Subcutaneous abdominal adipose tissue (tissue), 5 donors: ENCODE data around the gene NPFF.

ENCODE experiments used
- H3K27ac ChIP-seq: one replicate; pipeline ENCODE4 v1.7.0; 2013; ENCODE audit warnings: low read depth, mild to moderate bottlenecking, inconsistent platforms, low read length, moderate library complexity
- H3K27me3 ChIP-seq, 5 donors: one replicate each; pipeline ENCODE4 v1.7.0; 2013; ENCODE audit warnings: low read length in 5 of 5, inconsistent platforms in 1 of 5; ENCODE audit not compliant: control insufficient read depth in 5 of 5, insufficient read depth in 4 of 5
- H3K36me3 ChIP-seq, 5 donors: one replicate each; pipeline ENCODE4 v1.7.0; 2013; ENCODE audit warnings: low read length in 5 of 5; ENCODE audit not compliant: control insufficient read depth in 5 of 5, insufficient read depth in 5 of 5
- H3K4me1 ChIP-seq, 5 donors: one replicate each; pipeline ENCODE4 v1.7.0; 2013; ENCODE audit warnings: low read length in 5 of 5, mild to moderate bottlenecking in 3 of 5, moderate library complexity in 1 of 5; ENCODE audit not compliant: control insufficient read depth in 5 of 5, insufficient read depth in 5 of 5
- H3K4me3 ChIP-seq, 5 donors: one replicate each; pipeline ENCODE4 v1.7.0; 2013; ENCODE audit warnings: low read length in 5 of 5, low read depth in 1 of 5
- H3K9ac ChIP-seq, 5 donors: one replicate each; pipeline ENCODE4 v1.7.0; 2013; ENCODE audit warnings: low read length in 5 of 5, mild to moderate bottlenecking in 4 of 5, moderate library complexity in 3 of 5
- H3K9me3 ChIP-seq, 5 donors: one replicate each; pipeline ENCODE4 v1.7.0; 2013; ENCODE audit warnings: low read length in 5 of 5; ENCODE audit not compliant: control insufficient read depth in 5 of 5
- donor health status: healthy.
- donor health status: healthy.
- donor health status: healthy.
- donor health status: healthy.
- donor health status: healthy.

NPFF gene

DNA sequence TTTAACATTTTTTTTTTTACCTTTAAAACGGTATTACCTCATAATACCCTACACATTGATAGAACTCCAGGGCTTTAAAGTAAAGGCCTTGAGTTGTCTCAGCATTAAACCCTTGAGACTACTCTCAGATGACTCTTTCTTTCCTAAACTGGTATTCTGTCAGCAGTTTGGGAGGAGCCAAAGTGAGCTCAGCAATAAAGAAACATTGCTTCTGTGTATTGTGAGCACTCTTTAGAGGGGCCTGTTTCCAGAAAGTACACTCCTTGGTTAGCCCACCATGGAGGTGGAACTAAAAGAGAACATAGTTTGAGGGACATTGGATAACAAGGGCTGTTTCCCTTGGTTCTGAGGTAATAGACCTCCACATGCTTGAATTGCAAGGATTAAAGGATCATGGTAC, 28.4 kb downstream of the NPFF start:
- Histone ChIP-seq H3K4me1 (peaks cover 0 to 1% (median 0%) of the 10 kb centered on the region in 5 donors), H3K27ac (peak overlapping the region; percentile 47), H3K27me3 (no peaks in the 10 kb centered on the region)

DNA sequence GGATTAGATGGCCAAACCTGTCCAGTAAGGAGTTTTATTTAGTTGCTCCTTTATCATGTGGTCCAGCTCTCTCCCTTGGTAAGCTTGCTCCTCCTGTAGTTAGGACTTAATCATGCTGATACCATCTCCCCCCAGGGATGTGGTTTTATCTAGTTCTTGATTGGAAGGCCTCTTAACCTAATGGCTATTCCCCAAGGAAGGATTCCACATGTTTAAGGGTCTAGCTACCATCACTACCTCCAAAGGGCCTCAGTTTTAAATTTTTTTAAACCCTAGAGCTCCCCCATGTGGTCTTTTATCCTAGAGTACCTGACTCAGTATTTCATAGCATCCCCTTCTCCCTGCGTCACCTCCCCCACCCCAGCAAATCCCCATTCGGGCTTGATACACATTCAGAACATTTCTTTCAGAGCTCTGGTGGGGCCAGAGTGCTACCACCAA, 30.5 kb downstream of the NPFF start:
- Histone ChIP-seq H3K9me3 (no peaks in the 10 kb centered on the region), H3K4me3 (no peak overlapping the region), H3K27ac (no peak overlapping the region)

More for the DNA sequence above, 28.4 kb downstream of the NPFF start:
- Histone ChIP-seq H3K9ac (peak overlapping the region in 1 of 5 donors; percentile 22), H3K9me3 (no peaks in the 10 kb centered on the region), H3K4me3 (no peak overlapping the region), H3K36me3 (peaks cover 44 to 92% (median 90%) of the 10 kb centered on the region in 5 donors)

GRCh38 chr12:53474819-53475218, 32.5 kb downstream of the NPFF start:
- no peak overlapping the region for H3K9ac ChIP-seq
- H3K36me3 ChIP-seq: peaks cover 64 to 95% (median 93%) of the 10 kb centered on the region in 5 donors
- no peak overlapping the region for H3K27ac ChIP-seq
- H3K27me3 ChIP-seq: no peaks in the 10 kb centered on the region
- H3K9me3 ChIP-seq: no peaks in the 10 kb centered on the region
- H3K4me1 ChIP-seq: peaks cover 0 to 10% (median 0%) of the 10 kb centered on the region in 5 donors
- no peak overlapping the region for H3K4me3 ChIP-seq

More for the DNA sequence above, 30.5 kb downstream of the NPFF start:
- H3K27me3 ChIP-seq: no peaks in the 10 kb centered on the region
- peaks cover 0 to 10% (median 0%) of the 10 kb centered on the region in 5 donors for H3K4me1 ChIP-seq
- peaks cover 61 to 92% (median 90%) of the 10 kb centered on the region in 5 donors for H3K36me3 ChIP-seq
- H3K9ac ChIP-seq: no peak overlapping the region

- H3K4me1 ChIP-seq: peaks cover 0 to 10% (median 0%) of the 10 kb centered on the region in 5 donors
- H3K9ac ChIP-seq: no peak overlapping the region
- H3K27me3 ChIP-seq: no peaks in the 10 kb centered on the region
- no peak overlapping the region for H3K4me3 ChIP-seq
- no peaks in the 10 kb centered on the region for H3K9me3 ChIP-seq
- H3K36me3 ChIP-seq: peaks cover 59 to 96% (median 93%) of the 10 kb centered on the region in 5 donors
- H3K27ac ChIP-seq: no peak overlapping the region
Observed at GRCh38 chr12:53474077-53474476, 33.2 kb downstream of the NPFF start.

DNA sequence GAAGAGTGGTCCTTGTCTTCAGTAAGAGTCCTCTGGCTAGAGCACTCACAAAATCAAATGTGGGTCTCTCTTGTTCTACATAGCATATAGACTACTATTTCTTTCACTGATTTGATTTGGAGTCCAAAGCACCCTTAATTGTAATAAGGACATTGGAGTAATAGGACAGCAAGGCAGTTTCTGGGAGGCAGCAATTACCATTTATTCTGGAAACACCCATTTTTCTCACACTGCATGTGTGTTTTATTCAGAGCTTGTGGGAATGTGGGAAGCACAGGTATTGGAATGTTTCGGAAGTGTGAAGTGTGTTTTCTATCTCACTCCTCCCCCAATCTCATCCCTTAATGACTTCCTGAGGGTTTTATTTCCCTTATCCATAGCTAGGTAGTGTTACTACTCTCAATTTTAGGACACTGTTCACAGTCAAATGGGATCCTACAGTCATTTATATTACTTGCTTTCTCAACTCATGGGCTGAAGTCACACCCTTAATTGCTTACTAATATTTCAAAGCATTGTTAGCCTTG, 35.2 kb downstream of the NPFF start:
- Histone ChIP-seq H3K4me1 (peaks cover 0 to 10% (median under 1%) of the 10 kb centered on the region in 5 donors), H3K27ac (no peak overlapping the region), H3K9ac (no peak overlapping the region), H3K36me3 (peaks cover 61 to 99% (median 97%) of the 10 kb centered on the region in 5 donors), H3K4me3 (no peak overlapping the region), H3K27me3 (no peaks in the 10 kb centered on the region), H3K9me3 (no peaks in the 10 kb centered on the region)

- Histone ChIP-seq H3K27ac (no peak overlapping the region), H3K27me3 (no peaks in the 10 kb centered on the region), H3K4me1 (peaks cover 0 to 19% (median 13%) of the 10 kb centered on the region in 5 donors), H3K9ac (no peak overlapping the region), H3K36me3 (peaks cover 58 to 99% (median 97%) of the 10 kb centered on the region in 5 donors), H3K4me3 (no peak overlapping the region), H3K9me3 (no peaks in the 10 kb centered on the region)
Observed at GRCh38 chr12:53468282-53468681, 39.0 kb downstream of the NPFF start.

- Histone ChIP-seq H3K9me3 (no peaks in the 10 kb centered on the region), H3K4me1 (peaks cover 0 to 19% (median 10%) of the 10 kb centered on the region in 5 donors), H3K36me3 (peaks cover 61 to 99% (median 97%) of the 10 kb centered on the region in 5 donors), H3K4me3 (no peak overlapping the region), H3K27me3 (no peaks in the 10 kb centered on the region), H3K27ac (no peak overlapping the region), H3K9ac (no peak overlapping the region)
Observed at GRCh38 chr12:53467880-53468279, 39.4 kb downstream of the NPFF start.

DNA sequence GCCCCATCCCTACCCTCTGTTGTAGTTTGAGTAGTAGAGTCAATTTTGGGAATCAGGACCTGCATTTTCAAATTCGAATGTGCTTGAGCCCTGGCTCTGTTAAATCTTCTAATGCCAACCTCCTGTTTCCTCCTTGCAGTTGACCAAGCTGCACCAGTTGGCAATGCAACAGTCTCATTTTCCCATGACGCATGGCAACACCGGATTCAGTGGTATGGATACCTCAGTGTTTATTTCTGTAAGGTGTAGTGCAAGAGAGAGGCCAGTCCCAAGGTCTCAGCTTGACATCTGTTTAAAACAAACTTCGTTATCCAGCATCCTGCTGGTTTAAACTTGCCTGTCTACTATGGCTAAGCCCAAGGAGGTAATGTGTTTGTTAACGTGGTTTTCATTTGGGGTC, 40.2 kb downstream of the NPFF start:
- H3K9ac ChIP-seq: no peak overlapping the region
- H3K4me1 ChIP-seq: peaks cover 0 to 19% (median 10%) of the 10 kb centered on the region in 5 donors
- H3K36me3 ChIP-seq: peaks cover 59 to 99% (median 97%) of the 10 kb centered on the region in 5 donors
- no peak overlapping the region for H3K4me3 ChIP-seq
- H3K27me3 ChIP-seq: no peaks in the 10 kb centered on the region
- no peak overlapping the region for H3K27ac ChIP-seq
- no peaks in the 10 kb centered on the region for H3K9me3 ChIP-seq

- no peaks in the 10 kb centered on the region for H3K27me3 ChIP-seq
- H3K9me3 ChIP-seq: no peaks in the 10 kb centered on the region
- no peak overlapping the region for H3K9ac ChIP-seq
- peaks cover 57 to 99% (median 97%) of the 10 kb centered on the region in 5 donors for H3K36me3 ChIP-seq
- no peak overlapping the region for H3K4me3 ChIP-seq
- peaks cover 0 to 19% (median 10%) of the 10 kb centered on the region in 5 donors for H3K4me1 ChIP-seq
- H3K27ac ChIP-seq: no peak overlapping the region
Observed at GRCh38 chr12:53466640-53467039, 40.6 kb downstream of the NPFF start.

- Histone ChIP-seq H3K9ac (peak overlapping the region in 2 of 5 donors; percentile 16 to 31), H3K4me1 (peaks cover 0 to 19% (median 10%) of the 10 kb centered on the region in 5 donors), H3K27ac (no peak overlapping the region)
Observed at GRCh38 chr12:53465679-53466078, 41.6 kb downstream of the NPFF start.

More at GRCh38 chr12:53465679-53466078, 41.6 kb downstream of the NPFF start:
- Histone ChIP-seq H3K9me3 (no peaks in the 10 kb centered on the region), H3K27me3 (no peaks in the 10 kb centered on the region), H3K36me3 (peaks cover 58 to 100% (median 99%) of the 10 kb centered on the region in 5 donors), H3K4me3 (no peak overlapping the region)
